ELF-1 (cell line): ENCODE results near the gene GOLGA8N.
"Not testable (repeated sequence)": the region's sequence is repeated elsewhere in the genome, so short reads cannot be mapped to it uniquely, and the experiment has no call there.

Source experiments
- DNase-seq: peaks from one replicate; pipeline ENCODE4 v3.0.0-alpha.2; 2016; ENCODE audit warnings: low read depth, low spot score

GOLGA8N gene

DNA sequence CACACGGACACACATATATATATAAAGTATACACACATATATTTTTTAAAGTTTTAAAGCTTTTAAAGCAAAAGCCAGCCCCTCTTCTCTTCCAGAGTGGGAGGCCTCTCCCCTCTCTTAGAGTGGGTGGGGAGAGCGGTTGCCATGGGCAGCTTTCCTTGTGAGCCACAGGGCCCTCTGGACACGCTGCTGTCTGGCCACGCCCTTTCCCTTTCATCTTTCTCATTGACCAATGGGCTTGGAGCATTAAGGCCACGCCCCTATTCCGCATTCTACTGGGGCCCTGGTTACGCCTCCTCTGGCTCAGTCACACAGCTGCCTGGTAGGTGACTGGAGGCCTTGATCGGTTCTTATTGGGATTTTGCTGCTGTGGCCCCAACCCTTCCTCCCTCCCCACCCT, at the start of gene GOLGA8N:
Gene GOLGA8N (plus strand): TSS at position 306 of the 400 bp plus-strand sequence.
- DNase-seq = not testable (repeated sequence)

DNA sequence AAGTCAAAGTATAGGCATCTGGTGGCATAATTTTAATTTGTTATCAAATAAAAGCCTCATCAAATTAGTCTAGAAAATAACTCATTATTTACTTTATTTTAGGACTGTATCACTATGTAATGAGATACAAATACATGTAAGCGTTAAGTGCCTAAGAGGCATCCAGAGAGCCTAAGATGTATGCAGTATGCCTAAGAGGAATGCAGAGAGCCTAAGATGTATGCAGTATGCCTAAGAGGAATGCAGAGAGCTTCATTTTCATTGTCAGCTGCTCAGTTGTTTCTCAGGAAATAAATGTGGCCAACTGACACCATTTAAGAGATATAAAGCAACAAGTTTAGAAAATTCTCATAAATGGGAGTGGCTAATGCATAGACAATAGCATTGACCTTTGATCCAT, 49.8 kb upstream of the GOLGA8N start:
- not testable (repeated sequence) for DNase-seq

- DNase-seq = not testable (repeated sequence)
These were observed 48.1 kb upstream of the GOLGA8N start for GRCh38 chr15:32545129-32545528.

DNA sequence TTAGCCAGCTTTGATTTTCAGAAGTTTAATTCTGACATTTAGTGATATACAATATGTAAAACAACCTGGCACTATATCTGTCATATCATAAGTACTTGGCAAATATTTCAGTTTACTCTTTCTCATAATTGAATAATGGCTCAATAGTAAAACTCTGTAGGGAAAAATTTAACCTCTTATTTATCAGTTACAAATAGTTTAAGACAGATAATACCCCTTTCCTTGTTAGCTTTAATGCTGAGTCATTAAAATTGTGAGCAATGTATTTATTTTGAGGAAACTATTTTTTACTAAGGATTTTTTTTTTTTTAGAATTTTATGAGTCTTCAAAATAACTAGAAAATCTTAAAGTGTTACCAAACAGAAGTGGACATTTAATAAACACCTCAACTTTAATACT, 38.7 kb upstream of the GOLGA8N start:
- DNase-seq = not testable (repeated sequence)

- DNase-seq = not testable (repeated sequence)
These were observed 31.1 kb upstream of the GOLGA8N start for GRCh38 chr15:32562198-32562597.

DNA sequence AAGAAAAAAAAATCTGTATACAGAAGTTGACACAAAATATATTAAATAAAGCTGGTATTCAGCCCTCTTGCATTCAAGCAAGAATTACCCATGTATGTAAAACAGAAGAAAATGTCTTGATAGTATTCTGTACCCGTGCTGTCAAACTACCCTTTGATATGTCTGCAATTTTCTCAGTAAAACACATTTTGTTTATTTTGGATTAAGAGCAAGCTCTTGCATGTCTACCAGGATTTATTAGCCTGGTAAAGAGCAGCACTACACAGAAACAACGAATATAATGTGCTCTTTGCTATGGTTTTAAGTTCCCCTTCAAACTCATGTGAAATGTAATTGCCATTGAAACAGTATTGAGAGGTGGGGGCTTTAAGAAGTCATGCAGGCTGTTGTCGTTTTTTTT, 24.3 kb upstream of the GOLGA8N start:
- DNase-seq = not testable (repeated sequence)

DNA sequence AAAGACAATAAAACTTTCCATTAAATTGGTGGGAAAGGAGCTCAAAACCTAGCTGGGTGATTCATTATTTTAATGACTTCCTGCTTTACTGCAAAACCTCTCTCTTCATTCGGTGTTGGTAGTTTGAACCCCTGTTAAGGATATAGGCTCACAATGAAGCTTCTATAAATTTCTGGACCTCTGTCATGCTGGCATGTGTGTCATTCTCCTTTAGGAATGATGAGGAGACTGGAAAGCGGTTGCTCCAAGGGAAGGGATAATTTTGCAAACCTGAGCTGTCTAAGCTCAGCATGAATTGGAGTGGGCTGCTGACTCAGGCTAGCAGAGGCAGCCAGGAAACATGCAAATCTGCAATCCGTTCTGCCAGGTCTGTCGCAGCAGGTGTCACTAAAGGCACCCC, 14.8 kb upstream of the GOLGA8N start:
- DNase-seq = not testable (repeated sequence)

GRCh38 chr15:32585844-32586243, 7.4 kb upstream of the GOLGA8N start:
- not testable (repeated sequence) for DNase-seq

DNA sequence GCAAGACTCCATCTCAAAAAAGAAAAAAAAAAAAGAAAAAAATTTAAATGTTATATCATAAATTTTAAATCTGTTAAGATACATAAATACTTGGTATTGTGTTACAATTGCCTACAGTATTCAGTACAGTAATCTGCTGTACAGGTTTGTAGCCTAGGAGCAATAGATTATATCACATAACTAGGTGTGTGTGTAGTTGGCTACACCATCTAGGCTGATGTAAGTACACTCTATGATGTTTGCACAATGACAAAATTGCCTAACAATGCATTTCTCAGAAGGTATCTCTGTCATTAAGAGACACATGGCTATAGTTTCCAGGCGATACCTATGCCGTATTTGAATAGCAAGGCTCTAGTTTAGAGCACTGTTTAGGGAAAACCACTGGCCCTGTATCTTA, 16.3 kb downstream of the GOLGA8N start:
- DNase-seq = not testable (repeated sequence)

- peak; percentile 11 for DNase-seq
These were observed 17.5 kb downstream of the GOLGA8N start for GRCh38 chr15:32610719-32611118.

- not testable (repeated sequence) for DNase-seq
These were observed 21.4 kb downstream of the GOLGA8N start for GRCh38 chr15:32614712-32615050.

GRCh38 chr15:32615051-32615870, 22.0 kb downstream of the GOLGA8N start, which contains the start of gene ARHGAP11A:
Gene ARHGAP11A (plus strand): TSS chr15:32615504. CDS start chr15:32616212, 708 bp downstream.
- peak; percentile 91 for DNase-seq

- DNase-seq = peak; percentile 25
These were observed 22.7 kb downstream of the GOLGA8N start for GRCh38 chr15:32615871-32616426.

DNA sequence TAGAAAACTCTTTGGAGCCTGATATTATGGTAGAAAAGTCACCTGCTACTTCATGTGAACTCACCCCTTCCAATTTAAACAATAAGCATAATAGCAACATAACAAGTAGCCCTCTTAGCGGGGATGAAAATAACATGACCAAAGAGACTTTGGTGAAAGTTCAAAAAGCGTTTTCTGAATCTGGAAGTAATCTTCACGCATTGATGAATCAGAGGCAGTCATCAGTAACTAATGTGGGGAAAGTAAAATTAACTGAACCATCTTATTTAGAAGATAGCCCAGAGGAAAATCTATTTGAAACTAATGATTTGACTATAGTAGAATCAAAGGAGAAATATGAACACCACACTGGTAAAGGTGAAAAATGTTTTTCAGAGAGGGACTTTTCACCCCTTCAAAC, 43.2 kb downstream of the GOLGA8N start:
- DNase-seq = no peak

DNA sequence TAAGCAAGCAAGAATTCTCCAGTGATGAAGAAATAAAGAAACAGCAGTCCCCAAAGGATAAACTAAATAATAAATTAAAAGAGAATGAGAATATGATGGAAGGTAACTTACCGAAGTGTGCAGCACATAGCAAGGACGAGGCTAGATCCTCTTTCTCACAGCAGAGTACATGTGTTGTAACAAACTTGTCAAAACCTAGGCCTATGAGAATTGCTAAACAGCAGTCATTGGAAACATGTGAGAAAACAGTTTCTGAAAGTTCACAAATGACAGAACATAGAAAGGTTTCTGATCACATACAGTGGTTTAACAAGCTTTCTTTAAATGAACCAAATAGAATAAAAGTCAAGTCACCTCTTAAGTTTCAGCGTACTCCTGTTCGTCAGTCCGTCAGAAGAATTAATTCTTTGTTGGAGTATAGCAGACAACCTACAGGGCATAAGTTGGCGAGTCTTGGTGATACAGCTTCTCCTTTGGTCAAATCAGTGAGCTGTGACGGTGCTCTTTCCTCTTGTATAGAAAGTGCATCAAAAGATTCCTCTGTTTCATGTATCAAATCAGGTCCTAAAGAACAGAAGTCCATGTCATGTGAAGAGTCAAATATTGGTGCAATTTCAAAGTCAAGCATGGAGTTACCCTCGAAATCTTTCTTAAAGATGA, 43.8 kb downstream of the GOLGA8N start:
- DNase-seq = no peak

DNA sequence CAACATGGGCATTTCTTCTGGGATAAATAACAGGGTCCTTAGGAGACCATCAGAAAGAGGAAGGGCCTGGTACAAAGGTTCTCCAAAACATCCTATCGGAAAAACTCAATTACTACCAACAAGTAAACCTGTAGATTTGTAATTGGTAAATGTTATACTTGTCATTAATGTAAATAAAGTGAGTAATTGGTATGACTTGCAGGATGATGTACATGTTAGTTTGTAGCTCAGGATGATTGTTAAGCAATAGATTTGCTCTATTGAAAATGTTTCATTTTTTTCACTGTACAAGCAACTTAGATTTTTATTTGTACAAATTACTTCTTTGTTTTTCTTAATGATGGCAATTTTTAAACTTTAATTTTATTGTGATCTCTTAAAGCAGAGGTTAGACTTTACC, 44.4 kb downstream of the GOLGA8N start:
- no peak for DNase-seq

DNA sequence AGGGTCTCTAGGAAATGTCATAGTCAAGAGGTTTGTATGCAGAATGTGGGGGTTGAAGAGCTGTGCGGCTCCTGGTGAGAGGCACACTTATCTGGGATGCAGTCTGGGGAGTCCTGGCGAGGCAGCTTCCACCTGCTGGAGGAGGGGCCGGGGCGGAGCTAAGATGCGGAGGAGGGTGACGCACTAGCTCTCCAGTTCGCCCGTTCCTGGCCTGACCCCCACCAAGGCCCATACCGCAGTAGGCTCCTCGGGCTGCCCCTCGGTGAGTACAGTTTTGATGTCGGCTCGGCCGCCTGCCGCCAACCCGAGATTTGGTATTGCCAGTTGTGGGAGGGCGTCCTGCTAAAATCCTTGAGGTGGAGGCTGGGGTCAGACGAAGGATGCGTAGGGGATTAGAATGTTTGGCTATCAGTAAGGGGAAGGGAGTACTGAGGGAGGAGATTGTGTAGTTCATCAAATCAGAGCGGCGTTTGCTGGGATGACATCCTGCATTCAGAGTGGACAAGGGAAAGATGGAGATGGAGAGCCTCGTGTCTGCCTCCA, 48.3 kb downstream of the GOLGA8N start, which contains the start of gene SCG5:
Gene SCG5 (plus strand): TSS at position 194 of the 543 bp plus-strand sequence. CDS start 1,883 bp downstream, outside the sequence.
- peak; percentile 86 for DNase-seq

- DNase-seq = no peak
These were observed 49.6 kb downstream of the GOLGA8N start for GRCh38 chr15:32642667-32643435.

- no peak for DNase-seq
These were observed 50.7 kb downstream of the GOLGA8N start for GRCh38 chr15:32643907-32644445.

DNA sequence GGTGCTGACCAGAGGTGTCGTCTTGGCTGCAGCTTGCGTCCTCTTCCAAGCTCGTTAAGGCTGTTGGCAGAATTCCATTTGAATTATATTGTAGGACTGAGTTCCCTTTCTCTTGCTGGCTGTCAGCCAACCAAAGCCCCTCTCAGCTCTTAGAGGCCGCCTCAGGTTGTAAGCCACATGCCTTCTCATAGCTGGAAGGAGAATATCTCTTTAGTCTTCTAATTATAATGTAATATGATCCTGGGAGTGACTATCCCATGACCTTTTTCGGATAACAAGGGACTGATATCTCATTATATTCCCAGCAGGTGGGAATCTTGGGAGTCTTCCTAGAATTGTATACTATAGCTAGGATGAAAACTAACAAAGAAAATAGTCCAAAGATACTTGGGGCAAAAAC, 53.0 kb downstream of the GOLGA8N start:
- no peak for DNase-seq

- peak; percentile 44 for DNase-seq
These were observed 56.1 kb downstream of the GOLGA8N start for GRCh38 chr15:32649342-32649741.
